Fibroblast of pulmonary artery (primary cell): ENCODE data around the gene SDCCAG8.

ENCODE experiments used
- DNase-seq: peaks from one replicate; pipeline ENCODE4 v3.0.0-alpha.2; 2010; ENCODE audit warnings: low read depth
- H3K4me3 ChIP-seq: replicated peaks from 2 replicates; pipeline ENCODE4 v1.5.1; 2011; ENCODE audit warnings: low read depth, mild to moderate bottlenecking, control low read depth, low read length, moderate library complexity
- CTCF ChIP-seq: IDR thresholded peaks from 2 replicates; pipeline ENCODE4 v1.5.1; 2011; ENCODE audit warnings: mild to moderate bottlenecking, control low read depth, low read length, inconsistent platforms; ENCODE audit errors: missing control alignments

Gene SDCCAG8

GRCh38 chr1:243501002-243501401 is 245.2 kb downstream of the SDCCAG8 start:
- TF ChIP-seq CTCF: no peak
- DNase-seq: peak; percentile 49

GRCh38 chr1:243503155-243503554 is 247.3 kb downstream of the SDCCAG8 start:
- no peak for TF ChIP-seq CTCF
- H3K4me3 ChIP-seq: no peak overlapping the region
- no peak for DNase-seq

More at GRCh38 chr1:243501002-243501401, 245.2 kb downstream of the SDCCAG8 start:
- no peak overlapping the region for H3K4me3 ChIP-seq

- peak; percentile 38 for DNase-seq
- no peak overlapping the region for H3K4me3 ChIP-seq
- TF ChIP-seq CTCF: no peak
These were observed 250.3 kb downstream of the SDCCAG8 start for GRCh38 chr1:243505986-243506689.

GRCh38 chr1:243507001-243507671 is 251.3 kb downstream of the SDCCAG8 start:
- TF ChIP-seq CTCF: no peak
- no peak for DNase-seq
- no peak overlapping the region for H3K4me3 ChIP-seq

GRCh38 chr1:243507672-243508302 is 251.9 kb downstream of the SDCCAG8 start:
- no peak overlapping the region for H3K4me3 ChIP-seq
- DNase-seq: no peak
- no peak for TF ChIP-seq CTCF

- DNase-seq: no peak
- TF ChIP-seq CTCF: no peak
- H3K4me3 ChIP-seq: no peak overlapping the region
These were observed 252.5 kb downstream of the SDCCAG8 start for GRCh38 chr1:243508303-243508713.
